ENCODE results near the gene INHBE. TPM values are rescaled to one million over a fixed set of nuclear protein-coding genes. Genes with fewer than 3 reads are reported as not detected.
A peak's percentile ranks its signal among the peaks of the same experiment; 100 is the strongest.
"Not testable (repeated sequence)": the region's sequence is repeated elsewhere in the genome, so short reads cannot be mapped to it uniquely, and the experiment has no call there.

Gene INHBE
- total and polyA plus RNA-seq, 2 experiments from 2014 or later, result 5.6 to 29.0 TPM

GRCh38 chr12:57414160-57414559 is 40.9 kb upstream of the INHBE start:
- H3K79me2 ChIP-seq (replicated peaks; ENCODE audit: insufficient read depth); H2AFZ ChIP-seq; H3K9me3 Mint-ChIP-seq; ATAC-seq; H3K27me3 ChIP-seq (ENCODE audit: insufficient read depth); H3K36me3 Mint-ChIP-seq (ENCODE audit: low read depth); H3K36me3 ChIP-seq (ENCODE audit: insufficient read depth); H3K4me2 ChIP-seq; H3K4me1 ChIP-seq (ENCODE audit: insufficient read depth); H3F3A ChIP-seq (replicated peaks; ENCODE audit: low read depth); H3K27me3 Mint-ChIP-seq (ENCODE audit: insufficient read depth, low read depth, poor library complexity); DNase-seq (ENCODE audit: low spot score); H3K4me3 Mint-ChIP-seq; H3K9me2 ChIP-seq (ENCODE audit: insufficient read depth); H3K27ac Mint-ChIP-seq; H4K20me1 ChIP-seq (replicated peaks; ENCODE audit: insufficient read depth); H3K4me3 ChIP-seq: not testable (repeated sequence)
- H3K4me1 Mint-ChIP-seq, result peaks cover 14% of the 10 kb centered on the region
- peak overlapping the region; percentile 34; the same call in 1 of the 2 replicates for H3K27ac ChIP-seq (ENCODE audit: low read depth)

DNA sequence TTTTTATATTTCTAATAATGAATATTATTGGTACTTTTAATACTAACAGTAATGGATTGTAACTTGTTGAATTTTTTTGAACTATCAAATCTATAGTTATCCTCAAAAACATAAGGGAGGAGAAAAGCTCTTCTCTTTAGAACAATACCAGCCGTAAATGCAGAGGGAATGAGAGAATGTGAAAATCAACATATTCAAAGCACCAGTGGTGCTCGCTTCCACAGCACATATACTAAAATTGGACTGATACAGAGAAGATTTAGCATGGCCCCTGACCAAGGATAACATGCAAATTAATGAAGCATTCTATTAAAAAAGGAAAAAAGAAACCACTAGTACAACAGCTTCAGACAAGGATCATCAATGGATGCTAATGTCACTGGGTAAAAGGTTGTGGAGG is 40.0 kb upstream of the INHBE start:
- no peak overlapping the region for H3K4me3 Mint-ChIP-seq
- H3K36me3 Mint-ChIP-seq (ENCODE audit: low read depth), result no peaks in the 10 kb centered on the region

GRCh38 chr12:57416039-57416996 is 38.8 kb upstream of the INHBE start:
- Histone ChIP-seq H3F3A (replicated peaks; ENCODE audit: low read depth) (no peaks in the 10 kb centered on the region), H3K4me1 (ENCODE audit: insufficient read depth) (peaks cover 8% of the 10 kb centered on the region; the same call in 1 of the 2 replicates), H2AFZ (no peak overlapping the region), H3K4me2 (no peak overlapping the region), H3K4me3 (no peak overlapping the region), H3K27ac (ENCODE audit: low read depth) (peak overlapping the region; percentile 8; the same call in 1 of the 2 replicates), H3K9me2 (ENCODE audit: insufficient read depth) (no peaks in the 10 kb centered on the region), H4K20me1 (replicated peaks; ENCODE audit: insufficient read depth) (peaks cover 13% of the 10 kb centered on the region), H3K79me2 (replicated peaks; ENCODE audit: insufficient read depth) (peaks cover 12% of the 10 kb centered on the region), H3K36me3 (ENCODE audit: insufficient read depth) (no peaks in the 10 kb centered on the region), H3K27me3 (ENCODE audit: insufficient read depth) (no peaks in the 10 kb centered on the region)
- no peak overlapping the region; the same call in 1 of the 2 replicates for H3K27ac Mint-ChIP-seq
- no peak overlapping the region for H3K4me3 Mint-ChIP-seq
- TF ChIP-seq EZH2phosphoT487 (IDR thresholded peaks at IDR 0.05; ENCODE audit: unreplicated experiment), result no peak
- DNase-seq (ENCODE audit: low spot score), result no peak
- ATAC-seq, result peak; percentile 33; the same call in 2 of the 3 replicates
- no peaks in the 10 kb centered on the region for H3K36me3 Mint-ChIP-seq (ENCODE audit: low read depth)
- H3K4me1 Mint-ChIP-seq, result peaks cover 14% of the 10 kb centered on the region
- no peaks in the 10 kb centered on the region for H3K9me3 Mint-ChIP-seq
- H3K27me3 Mint-ChIP-seq (ENCODE audit: insufficient read depth, low read depth, poor library complexity), result peaks cover 2% of the 10 kb centered on the region

More for the DNA sequence above, 40.0 kb upstream of the INHBE start:
- H3K9me3 Mint-ChIP-seq, result no peaks in the 10 kb centered on the region
- H3K27me3 ChIP-seq (ENCODE audit: insufficient read depth), result no peaks in the 10 kb centered on the region
- H3K27me3 Mint-ChIP-seq (ENCODE audit: insufficient read depth, low read depth, poor library complexity), result peaks cover 2% of the 10 kb centered on the region
- H3K9me2 ChIP-seq (ENCODE audit: insufficient read depth), result no peaks in the 10 kb centered on the region
- H3K27ac ChIP-seq (ENCODE audit: low read depth), result no peak overlapping the region
- H3K4me3 ChIP-seq, result no peak overlapping the region
- H3K36me3 ChIP-seq (ENCODE audit: insufficient read depth), result no peaks in the 10 kb centered on the region
- no peak overlapping the region for H3K27ac Mint-ChIP-seq
- no peak overlapping the region for H2AFZ ChIP-seq
- peaks cover 5% of the 10 kb centered on the region for H3K79me2 ChIP-seq (replicated peaks; ENCODE audit: insufficient read depth)
- H3K4me1 ChIP-seq (ENCODE audit: insufficient read depth), result peaks cover 8% of the 10 kb centered on the region; the same call in 1 of the 2 replicates
- no peaks in the 10 kb centered on the region for H3F3A ChIP-seq (replicated peaks; ENCODE audit: low read depth)
- no peak for TF ChIP-seq JUNB (IDR thresholded peaks at IDR 0.05; ENCODE audit: unreplicated experiment)
- TF ChIP-seq, protein P1, sequence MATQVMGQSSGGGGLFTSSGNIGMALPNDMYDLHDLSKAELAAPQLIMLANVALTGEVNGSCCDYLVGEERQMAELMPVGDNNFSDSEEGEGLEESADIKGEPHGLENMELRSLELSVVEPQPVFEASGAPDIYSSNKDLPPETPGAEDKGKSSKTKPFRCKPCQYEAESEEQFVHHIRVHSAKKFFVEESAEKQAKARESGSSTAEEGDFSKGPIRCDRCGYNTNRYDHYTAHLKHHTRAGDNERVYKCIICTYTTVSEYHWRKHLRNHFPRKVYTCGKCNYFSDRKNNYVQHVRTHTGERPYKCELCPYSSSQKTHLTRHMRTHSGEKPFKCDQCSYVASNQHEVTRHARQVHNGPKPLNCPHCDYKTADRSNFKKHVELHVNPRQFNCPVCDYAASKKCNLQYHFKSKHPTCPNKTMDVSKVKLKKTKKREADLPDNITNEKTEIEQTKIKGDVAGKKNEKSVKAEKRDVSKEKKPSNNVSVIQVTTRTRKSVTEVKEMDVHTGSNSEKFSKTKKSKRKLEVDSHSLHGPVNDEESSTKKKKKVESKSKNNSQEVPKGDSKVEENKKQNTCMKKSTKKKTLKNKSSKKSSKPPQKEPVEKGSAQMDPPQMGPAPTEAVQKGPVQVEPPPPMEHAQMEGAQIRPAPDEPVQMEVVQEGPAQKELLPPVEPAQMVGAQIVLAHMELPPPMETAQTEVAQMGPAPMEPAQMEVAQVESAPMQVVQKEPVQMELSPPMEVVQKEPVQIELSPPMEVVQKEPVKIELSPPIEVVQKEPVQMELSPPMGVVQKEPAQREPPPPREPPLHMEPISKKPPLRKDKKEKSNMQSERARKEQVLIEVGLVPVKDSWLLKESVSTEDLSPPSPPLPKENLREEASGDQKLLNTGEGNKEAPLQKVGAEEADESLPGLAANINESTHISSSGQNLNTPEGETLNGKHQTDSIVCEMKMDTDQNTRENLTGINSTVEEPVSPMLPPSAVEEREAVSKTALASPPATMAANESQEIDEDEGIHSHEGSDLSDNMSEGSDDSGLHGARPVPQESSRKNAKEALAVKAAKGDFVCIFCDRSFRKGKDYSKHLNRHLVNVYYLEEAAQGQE (IDR thresholded peaks at IDR 0.05; ENCODE audit: unreplicated experiment), result no peak
- H4K20me1 ChIP-seq (replicated peaks; ENCODE audit: insufficient read depth), result peaks cover 7% of the 10 kb centered on the region; the same call in 1 of the 2 replicates
- peaks cover 14% of the 10 kb centered on the region for H3K4me1 Mint-ChIP-seq
- H3K4me2 ChIP-seq, result no peak overlapping the region
- DNase-seq (ENCODE audit: low spot score) (no peak), ATAC-seq (no peak; the same call in 2 of the 3 replicates)
